Activated CD4-positive, alpha-beta T cell treated with anti-CD3 and anti-CD28 coated beads for 4 hours (primary cell): ENCODE results near the gene DST.
"Not testable (repeated sequence)": the region's sequence is repeated elsewhere in the genome, so short reads cannot be mapped to it uniquely, and the experiment has no call there.

Source experiments
- DNase-seq, 2 donors: peaks; one replicate each; pipeline ENCODE4 v3.0.0-alpha.2; 2020

Gene DST

DNA sequence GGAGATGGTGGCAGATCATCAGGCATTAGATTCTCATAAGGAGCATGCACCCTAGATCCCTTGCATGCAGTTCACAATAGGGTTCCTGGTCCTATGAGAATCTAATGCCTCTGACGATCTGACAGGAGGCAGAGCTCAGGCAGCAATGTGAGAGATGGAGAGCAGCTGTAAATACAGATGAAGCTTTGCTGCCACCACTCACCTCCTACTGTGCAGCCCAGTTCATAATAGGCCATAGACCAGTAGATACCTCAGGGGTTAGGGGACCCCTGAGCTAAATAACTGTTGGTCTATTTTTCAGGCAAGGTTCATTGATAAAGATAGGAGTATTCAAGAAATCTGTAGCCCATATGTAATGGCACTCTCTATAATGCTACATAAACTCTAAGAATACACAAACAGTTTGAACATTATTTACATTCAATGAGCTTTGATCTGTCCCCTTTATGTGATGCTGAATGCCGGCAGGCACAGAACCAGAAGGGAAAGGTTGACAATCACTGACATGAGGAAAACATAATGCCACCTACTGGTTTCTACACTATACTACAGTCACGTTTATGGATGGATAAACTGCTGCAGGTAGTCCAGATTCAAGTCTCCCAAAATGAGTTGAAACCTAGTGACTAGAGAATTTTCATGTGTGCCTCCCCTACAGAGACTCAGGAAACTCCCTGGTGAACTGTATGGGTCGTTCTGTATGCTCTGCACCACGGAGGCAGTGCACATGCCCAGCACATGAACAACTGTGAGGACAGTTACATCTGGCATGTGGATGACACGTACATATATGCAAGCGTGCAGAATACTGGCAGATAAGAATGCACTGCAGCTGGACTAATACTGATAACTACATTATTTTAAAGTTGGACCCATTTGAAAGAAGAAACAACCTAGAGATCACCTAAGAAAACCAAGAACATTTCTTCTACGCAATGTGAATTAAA, 72.0 kb downstream of the DST start:
- no peak for DNase-seq

DNA sequence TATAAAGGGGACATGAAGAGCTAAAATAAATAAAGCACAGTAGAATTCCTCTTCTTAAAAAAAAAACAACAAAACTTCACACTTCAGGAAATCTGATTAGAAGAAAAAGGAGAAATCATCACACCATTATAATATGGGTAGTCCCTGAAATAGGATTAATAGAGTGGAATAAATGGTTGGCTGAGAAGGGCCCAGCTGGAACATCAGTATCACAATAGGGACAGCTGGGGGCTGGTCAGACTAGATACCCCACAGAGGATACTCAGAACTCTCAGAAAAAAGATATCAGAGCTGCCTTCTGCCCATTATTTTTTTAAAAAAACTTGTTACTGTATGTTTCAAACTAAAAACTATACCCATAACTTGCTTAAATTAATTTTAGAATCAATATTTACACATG, 75.2 kb downstream of the DST start:
- no peak for DNase-seq

DNA sequence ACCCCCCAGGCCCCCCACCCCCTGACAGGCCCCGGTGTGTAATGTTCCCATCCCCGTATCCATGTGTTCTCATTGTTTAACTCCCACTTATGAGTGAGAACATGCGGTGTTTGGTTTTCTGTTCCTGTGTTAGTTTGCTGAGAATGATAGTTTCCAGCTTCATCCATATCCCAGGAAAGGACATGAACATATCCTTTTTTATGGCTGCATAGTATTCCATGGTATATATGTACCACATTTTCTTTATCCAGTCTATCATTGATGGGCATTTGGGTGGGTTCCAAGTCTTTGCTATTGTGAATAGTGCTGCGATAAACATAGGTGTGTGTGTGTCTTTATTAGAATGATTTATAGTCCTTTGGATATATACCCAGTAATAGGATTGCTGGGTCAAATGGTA, 80.0 kb downstream of the DST start:
- DNase-seq = not testable (repeated sequence)

DNA sequence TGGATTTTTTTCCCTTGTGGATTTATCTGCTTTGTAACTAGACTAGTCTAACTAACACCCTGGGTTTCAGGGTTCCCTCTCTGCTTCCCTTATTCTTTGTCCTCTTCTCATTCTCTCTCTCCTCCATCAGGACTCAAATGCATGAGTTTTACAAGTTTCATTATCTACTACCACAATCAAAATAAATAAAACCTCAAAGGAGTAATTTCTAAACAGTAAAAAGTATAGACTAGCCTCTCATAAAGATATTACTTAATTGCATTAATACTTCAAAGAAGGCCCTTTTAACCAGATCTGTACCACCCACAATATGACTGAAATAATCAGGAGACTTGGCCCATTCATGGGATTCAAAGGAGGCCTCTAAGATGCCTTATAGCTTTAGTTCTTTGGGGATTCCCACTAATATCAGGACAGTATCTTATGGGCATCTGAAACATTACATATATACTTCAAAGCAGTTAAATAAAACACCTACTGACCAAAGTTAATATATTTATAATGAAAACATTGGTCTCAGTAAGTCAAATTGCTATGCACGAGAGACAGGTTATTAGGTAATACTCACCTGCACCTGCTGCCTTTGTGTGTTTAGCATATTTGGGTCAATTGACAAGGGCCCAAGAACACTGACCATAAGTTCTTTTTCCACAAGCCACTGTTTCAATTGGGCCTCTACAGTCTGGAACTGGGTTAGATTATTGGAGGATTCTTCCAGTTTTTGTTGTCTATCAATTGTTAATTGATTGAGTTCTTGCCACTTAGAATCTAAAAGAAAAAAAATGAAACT, 85.7 kb downstream of the DST start:
- no peak for DNase-seq

DNA sequence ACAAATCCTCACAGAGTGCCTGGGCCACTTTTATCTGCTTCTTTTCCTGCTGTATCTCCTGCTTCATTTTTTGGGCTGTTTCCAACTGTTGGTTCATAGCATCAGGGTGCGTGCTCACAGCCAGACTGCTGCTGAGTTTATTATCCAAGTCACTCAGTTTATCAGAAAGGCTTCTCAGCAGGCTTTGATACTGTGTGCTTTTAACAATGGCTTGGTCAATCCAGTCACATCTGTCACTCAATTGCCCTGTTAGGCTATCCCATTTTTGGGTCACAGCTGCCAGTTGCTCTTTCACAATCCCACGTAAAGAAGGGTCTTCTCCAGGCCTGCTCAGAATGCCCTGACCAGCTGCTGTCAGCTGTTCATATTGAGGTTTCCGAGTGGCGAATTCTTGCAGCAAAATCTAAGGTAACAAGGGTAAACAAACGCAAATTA, 87.2 kb downstream of the DST start:
- DNase-seq = no peak

DNA sequence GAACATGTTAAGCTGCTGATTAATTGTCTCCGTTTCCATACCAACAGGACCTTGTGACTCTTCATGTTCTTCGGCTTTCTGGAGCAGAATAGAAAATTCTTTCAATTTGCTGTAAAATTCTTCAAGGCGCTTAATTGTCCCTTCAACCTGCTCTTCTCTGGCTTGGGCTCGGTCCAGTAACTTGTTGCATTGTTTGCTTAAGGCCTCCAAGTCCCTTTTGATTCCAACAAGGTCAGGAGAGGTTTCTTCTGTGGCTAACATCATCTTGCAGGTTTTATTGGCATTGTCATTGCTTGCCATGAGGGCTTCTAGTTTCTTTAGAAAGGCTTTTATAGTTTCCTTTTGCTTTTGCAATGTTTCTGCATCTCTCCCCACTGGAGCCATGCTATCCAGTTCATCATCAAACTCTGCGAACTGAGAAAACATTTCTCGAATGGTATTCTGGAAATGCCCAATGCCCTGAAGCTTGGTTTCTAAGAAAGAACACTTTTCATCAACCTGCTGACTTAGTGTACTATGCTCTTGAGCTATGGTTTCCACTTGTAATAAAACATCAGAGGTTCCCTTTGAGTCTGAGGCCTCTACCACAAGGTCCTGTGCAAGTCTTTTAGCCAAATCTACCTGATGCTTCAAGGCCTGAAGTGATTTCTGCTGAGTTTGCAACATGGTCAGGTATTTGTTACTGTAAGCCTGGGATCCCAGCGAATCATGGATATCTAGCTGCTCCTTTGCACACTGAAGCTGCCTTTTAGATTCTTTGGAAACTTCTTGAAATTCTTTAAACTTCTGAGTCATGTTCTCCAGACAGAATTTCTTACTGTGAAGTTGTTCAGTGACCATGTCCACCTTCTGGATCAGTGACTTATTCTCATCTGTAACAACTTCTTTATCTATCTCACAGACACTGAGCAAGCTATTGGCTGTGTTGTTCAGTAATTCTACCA, 90.2 kb downstream of the DST start:
- DNase-seq = no peak

DNA sequence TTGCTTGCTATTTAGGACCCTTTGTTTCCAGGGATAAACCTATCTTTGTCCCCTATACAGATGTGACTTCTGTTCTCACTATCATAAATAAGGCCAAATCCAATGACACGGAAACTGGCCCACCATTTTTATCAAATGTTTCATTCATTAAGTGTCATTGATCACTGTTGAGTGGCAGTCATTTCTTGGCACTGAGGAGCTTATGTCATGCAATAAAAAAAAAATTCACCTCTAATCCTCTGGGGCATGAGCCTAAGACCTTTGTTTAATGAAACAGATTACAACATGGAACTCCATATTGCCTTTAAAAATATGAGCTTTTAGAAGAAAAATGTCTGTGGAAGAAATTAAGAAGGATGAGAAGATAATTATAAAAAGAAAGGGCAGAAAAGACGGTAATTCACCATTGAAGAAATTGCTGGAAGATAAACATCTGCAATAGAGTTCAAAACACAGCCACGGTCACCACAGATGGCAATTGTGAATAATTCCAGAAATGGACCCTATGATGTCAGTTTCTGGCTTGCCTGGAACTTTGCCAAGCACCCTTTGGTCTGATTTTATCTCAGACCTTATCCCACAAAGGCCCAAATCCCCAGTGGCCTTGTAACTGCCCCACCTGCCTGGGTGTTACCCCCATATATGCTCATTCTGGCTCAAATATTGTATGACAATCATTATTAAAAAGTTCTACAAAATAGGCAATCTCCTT, 91.1 kb downstream of the DST start:
- DNase-seq = no peak

DNA sequence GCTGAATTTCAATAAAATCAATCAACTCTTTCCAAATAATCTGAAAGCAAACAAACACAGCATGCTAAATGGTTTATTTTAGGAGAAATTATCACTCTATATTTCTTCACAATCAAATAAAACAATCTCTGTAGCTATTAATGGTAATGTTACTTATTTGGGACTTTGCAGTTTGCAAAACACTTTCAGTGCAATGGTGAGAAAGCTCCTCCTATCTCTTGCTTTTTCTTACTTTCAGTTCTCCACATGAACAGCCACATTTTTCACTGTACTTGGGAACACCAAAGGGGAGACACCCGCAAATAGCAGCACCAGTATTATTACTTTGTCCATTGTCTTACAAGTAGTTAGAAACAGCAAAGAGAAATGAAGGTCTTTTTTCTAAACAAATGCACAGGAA, 92.4 kb downstream of the DST start:
- no peak for DNase-seq

DNA sequence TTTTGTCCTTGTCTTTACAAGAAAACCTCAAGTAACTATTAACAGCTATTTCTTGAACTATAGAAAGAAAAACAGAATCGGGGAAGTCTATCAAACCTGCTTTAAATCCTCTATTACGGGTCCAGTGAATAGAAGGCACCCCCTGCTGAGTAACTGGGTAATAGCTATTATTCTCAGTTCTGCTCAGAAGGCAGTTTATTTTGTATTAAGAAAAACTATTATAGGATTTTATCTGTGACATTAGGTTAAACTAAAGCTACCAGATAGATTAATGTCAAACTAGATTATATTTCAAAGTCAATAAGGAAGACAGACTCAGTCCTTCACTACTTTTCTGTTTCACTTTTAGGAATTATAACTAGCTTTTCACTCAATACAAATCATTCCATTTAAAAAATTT, 93.7 kb downstream of the DST start:
- DNase-seq = no peak

- DNase-seq = no peak
Measured at GRCh38 chr6:56547687-56548086, 95.0 kb downstream of the DST start.

GRCh38 chr6:56542364-56543331, 100.0 kb downstream of the DST start:
- DNase-seq = peak; percentile 41 to 43

GRCh38 chr6:56541741-56542360, 100.8 kb downstream of the DST start:
- no peak for DNase-seq

DNA sequence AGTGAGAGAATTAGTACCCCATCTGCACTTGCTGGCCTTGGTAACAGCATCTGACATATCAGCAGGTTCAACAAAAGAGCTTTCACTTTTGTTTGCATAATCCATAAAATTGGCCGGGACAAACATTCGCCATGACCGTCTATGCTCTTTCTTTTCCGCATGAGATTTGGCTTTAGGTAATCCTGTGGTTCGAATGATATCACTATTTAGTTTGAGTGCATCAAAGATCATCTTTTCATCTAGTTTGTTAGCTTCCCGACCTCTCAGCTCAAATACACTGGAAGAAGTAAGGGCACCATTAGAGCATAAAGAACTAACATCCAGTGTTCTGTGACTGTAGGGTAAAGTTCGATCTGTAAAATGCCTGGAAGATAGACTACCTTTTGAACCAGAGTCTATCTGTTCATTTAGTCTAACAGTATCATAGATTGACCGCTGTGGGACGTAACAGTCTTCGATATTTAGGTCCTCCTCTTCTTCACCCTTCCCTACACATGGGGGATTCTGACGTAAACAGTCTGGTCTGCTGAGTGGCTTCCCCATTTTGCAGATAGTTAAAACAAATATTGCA, 101.6 kb downstream of the DST start:
- DNase-seq = no peak

GRCh38 chr6:56540232-56541029, 102.3 kb downstream of the DST start:
- no peak for DNase-seq

DNA sequence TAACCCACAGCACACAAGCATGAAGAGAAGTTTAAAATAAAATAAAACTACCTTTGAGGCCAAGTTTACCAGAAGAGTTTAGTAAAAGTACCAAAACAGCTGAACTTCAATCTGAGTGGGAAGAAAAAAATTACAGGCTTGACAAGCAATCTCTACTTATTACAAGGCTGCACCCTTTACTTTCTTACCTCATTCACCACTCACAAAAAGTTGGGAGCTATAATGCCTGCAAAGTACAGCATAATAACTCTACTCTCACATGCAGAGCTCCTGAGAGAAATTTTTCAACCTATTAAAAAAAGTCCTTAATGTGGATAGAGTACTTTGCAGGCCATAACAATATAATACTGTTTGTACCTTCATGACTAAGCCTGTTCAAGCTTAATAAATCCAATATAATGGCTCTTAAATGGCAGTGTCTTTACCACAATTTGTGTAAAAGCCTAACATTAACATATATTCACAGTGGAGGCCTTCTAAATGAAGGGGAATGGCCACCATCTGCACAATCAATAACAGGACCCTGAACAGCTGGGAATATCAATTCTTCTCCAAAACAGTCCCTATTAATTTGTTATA, 103.1 kb downstream of the DST start:
- DNase-seq = no peak

DNA sequence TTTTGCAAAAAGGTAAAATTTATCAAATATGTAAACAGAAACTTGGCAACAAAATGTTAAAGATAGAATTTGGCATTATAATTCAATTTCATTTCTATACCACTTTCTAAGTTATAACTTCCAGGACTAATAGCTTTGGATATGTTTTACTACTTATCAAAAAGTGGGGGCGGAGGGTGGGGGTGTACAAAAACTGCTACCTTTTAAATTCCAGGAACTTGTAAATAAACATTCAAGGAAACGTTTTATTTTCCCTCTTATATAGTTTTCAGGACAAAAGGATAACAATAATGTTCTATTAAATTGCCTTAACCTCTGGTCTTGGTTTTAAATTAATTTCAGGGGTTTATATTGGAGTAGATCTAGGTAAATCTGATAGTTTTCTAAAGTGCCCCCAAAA, 103.8 kb downstream of the DST start:
- no peak for DNase-seq

DNA sequence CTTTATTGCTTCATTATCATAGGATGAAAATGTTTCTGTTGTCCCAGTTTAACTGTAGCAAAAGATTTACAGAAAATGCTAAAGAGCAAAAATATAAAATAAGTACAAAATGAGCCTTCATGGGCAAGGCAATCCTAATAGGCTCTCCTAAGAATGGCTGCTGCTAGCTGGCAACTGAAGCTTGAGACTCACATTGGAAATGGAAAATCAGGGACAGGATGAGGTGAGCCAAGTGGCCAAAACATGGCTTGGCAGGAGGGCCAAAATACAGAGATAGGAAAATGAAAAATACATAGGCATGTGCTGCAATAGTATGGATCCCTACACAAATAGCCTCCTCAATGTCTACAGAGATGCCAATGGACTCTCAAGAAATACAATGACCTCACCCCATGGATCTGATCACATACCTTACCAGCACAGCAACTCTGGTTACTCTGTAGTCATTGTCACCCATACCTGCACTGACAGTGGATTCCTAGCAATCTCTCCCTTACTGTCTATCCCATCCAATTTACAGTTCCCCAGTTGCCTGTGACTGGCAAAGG, 105.4 kb downstream of the DST start:
- no peak for DNase-seq

DNA sequence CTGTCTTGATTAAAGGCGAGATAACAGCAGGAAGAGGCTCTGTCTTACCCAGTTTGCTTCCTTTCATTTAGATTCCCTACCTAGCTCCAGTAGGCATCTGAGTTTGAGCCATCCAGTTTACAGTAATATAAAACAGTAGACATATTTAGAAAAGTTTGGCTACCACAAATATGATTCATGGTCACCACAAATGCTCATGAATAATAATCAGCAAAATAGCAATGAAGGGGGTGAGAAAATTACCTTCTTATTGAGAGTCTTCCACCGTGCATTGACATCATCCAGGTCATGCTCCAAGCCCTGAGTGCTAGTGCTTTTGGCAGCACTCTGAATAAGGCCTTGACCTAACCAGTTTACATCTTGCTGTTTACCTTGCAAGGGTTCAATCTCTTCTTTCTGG, 106.2 kb downstream of the DST start:
- no peak for DNase-seq

DNA sequence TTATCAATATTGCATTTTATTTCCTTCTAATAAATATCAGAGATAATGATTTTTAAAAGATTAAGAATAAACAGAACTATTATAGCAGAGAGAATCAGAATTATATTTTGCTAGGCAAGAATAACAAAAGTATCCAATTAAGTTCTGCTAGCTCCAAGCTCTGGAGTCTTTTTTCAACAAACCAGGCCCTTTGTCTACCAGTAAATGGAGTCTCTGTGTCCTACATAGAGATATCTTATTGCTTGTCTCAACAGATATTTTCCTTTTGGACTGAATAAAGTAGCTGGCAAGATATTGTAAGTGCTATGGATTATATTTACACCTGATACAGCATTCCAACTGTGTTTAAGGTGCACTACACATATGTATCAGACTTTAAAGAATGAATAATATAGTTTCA, 107.1 kb downstream of the DST start:
- no peak for DNase-seq
